BLaER1 (cell line): ENCODE data around the gene KCTD17.

Experiments
- H3K27ac ChIP-seq: shearing (Covaris generic); formaldehyde crosslinking; 2 replicates; pipeline ENCODE4 v1.8.1; 2022
- H3K27me3 ChIP-seq: shearing (Covaris generic); formaldehyde crosslinking; 2 replicates; pipeline ENCODE4 v1.8.1; 2022
- H3K36me3 ChIP-seq: shearing (Covaris generic); formaldehyde crosslinking; 2 replicates; pipeline ENCODE4 v1.8.1; 2022
- H3K4me1 ChIP-seq: shearing (Covaris generic); formaldehyde crosslinking; 2 replicates; pipeline ENCODE4 v1.8.1; 2022
- H3K4me2 ChIP-seq: shearing (Covaris generic); formaldehyde crosslinking; 2 replicates; pipeline ENCODE4 v1.8.1; 2022
- H3K4me3 ChIP-seq: shearing (Covaris generic); formaldehyde crosslinking; 2 replicates; pipeline ENCODE4 v1.8.1; 2022
- H3K9ac ChIP-seq: shearing (Covaris generic); formaldehyde crosslinking; 2 replicates; pipeline ENCODE4 v1.8.1; 2022
- H3K9me3 ChIP-seq: shearing (Covaris generic); formaldehyde crosslinking; 2 replicates; pipeline ENCODE4 v1.8.1; 2022
- H4K20me1 ChIP-seq: shearing (Covaris generic); formaldehyde crosslinking; 2 replicates; pipeline ENCODE4 v1.8.1; 2022
- Cebpa-rat ChIP-seq: shearing (Covaris generic); IDR thresholded peaks from 2 replicates; pipeline ENCODE4 v1.8.1; 2022

The KCTD17 gene

GRCh38 chr22:37012262-37012904 lies 39.2 kb upstream of the KCTD17 start:
- Histone ChIP-seq H3K27ac (no peak overlapping the region; the same call in 1 of the 2 replicates), H3K36me3 (peaks cover 27% of the 10 kb centered on the region; the same call in 1 of the 2 replicates), H3K27me3 (no peaks in the 10 kb centered on the region), H4K20me1 (peaks cover 26% of the 10 kb centered on the region; the same call in 1 of the 2 replicates), H3K4me3 (no peak overlapping the region), H3K4me1 (peaks cover 29% of the 10 kb centered on the region), H3K9ac (no peak overlapping the region), H3K4me2 (no peak overlapping the region), H3K9me3 (no peaks in the 10 kb centered on the region)
- TF ChIP-seq Cebpa-rat = no peak

- peaks cover 29% of the 10 kb centered on the region for H3K4me1 ChIP-seq
- no peaks in the 10 kb centered on the region for H3K9me3 ChIP-seq
- H3K27me3 ChIP-seq = no peaks in the 10 kb centered on the region
- no peak overlapping the region for H3K9ac ChIP-seq
- peaks cover 33% of the 10 kb centered on the region; the same call in 1 of the 2 replicates for H3K36me3 ChIP-seq
- no peak overlapping the region for H3K4me2 ChIP-seq
- no peak overlapping the region for H3K4me3 ChIP-seq
- H3K27ac ChIP-seq = no peak overlapping the region
- H4K20me1 ChIP-seq = peaks cover 32% of the 10 kb centered on the region; the same call in 1 of the 2 replicates
- no peak for TF ChIP-seq Cebpa-rat
Observed at GRCh38 chr22:37012956-37013355, 38.6 kb upstream of the KCTD17 start.

DNA sequence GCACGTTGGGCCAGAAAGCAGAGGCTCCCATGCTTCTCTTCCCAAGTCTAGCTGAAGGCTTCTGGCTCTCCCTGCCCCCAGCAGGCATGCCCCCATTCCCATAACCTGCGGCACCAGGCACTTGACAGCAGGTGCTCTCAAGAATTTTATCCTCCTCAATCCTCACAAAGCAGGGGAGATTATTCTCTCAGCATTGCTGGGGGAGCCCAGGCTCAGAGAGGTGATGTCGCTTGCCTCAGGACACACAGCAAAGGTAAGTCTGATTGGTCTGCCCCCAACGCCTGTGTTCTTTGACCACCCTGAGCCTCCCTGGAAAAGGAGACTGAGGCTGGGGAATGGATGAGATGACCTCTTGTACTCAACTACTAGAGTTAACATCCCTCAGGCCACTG lies 37.1 kb upstream of the KCTD17 start:
- Histone ChIP-seq H3K9me3 (no peaks in the 10 kb centered on the region), H3K4me2 (no peak overlapping the region), H3K4me1 (peaks cover 25% of the 10 kb centered on the region), H4K20me1 (peaks cover 40% of the 10 kb centered on the region; the same call in 1 of the 2 replicates), H3K9ac (no peak overlapping the region), H3K36me3 (peaks cover 36% of the 10 kb centered on the region; the same call in 1 of the 2 replicates), H3K27ac (no peak overlapping the region), H3K27me3 (no peaks in the 10 kb centered on the region), H3K4me3 (no peak overlapping the region)
- no peak for TF ChIP-seq Cebpa-rat

- Histone ChIP-seq H3K4me3 (no peak overlapping the region), H3K27me3 (no peaks in the 10 kb centered on the region), H3K4me2 (no peak overlapping the region), H3K9ac (no peak overlapping the region), H3K27ac (no peak overlapping the region), H3K4me1 (peaks cover 25% of the 10 kb centered on the region), H3K9me3 (no peaks in the 10 kb centered on the region), H3K36me3 (peaks cover 36% of the 10 kb centered on the region; the same call in 1 of the 2 replicates), H4K20me1 (peaks cover 40% of the 10 kb centered on the region; the same call in 1 of the 2 replicates)
- TF ChIP-seq Cebpa-rat = no peak
Observed at GRCh38 chr22:37014835-37015586, 36.5 kb upstream of the KCTD17 start.

- Histone ChIP-seq H3K36me3 (peaks cover 35% of the 10 kb centered on the region; the same call in 1 of the 2 replicates), H3K4me2 (no peak overlapping the region), H3K4me3 (no peak overlapping the region), H3K9ac (no peak overlapping the region), H4K20me1 (peaks cover 40% of the 10 kb centered on the region; the same call in 1 of the 2 replicates), H3K4me1 (peaks cover 28% of the 10 kb centered on the region), H3K27ac (no peak overlapping the region), H3K9me3 (no peaks in the 10 kb centered on the region), H3K27me3 (no peaks in the 10 kb centered on the region)
- TF ChIP-seq Cebpa-rat = no peak
Observed at GRCh38 chr22:37015587-37015878, 36.0 kb upstream of the KCTD17 start.

GRCh38 chr22:37016134-37016910 lies 35.2 kb upstream of the KCTD17 start:
- no peak for TF ChIP-seq Cebpa-rat
- H4K20me1 ChIP-seq = peaks cover 40% of the 10 kb centered on the region; the same call in 1 of the 2 replicates
- H3K4me1 ChIP-seq = peaks cover 36% of the 10 kb centered on the region
- no peak overlapping the region for H3K27ac ChIP-seq
- H3K27me3 ChIP-seq = no peaks in the 10 kb centered on the region
- peak overlapping the region; percentile 12; the same call in 1 of the 2 replicates for H3K9ac ChIP-seq
- peak overlapping the region; percentile 97; the same call in 1 of the 2 replicates for H3K4me2 ChIP-seq
- peaks cover 27% of the 10 kb centered on the region; the same call in 1 of the 2 replicates for H3K36me3 ChIP-seq
- no peaks in the 10 kb centered on the region for H3K9me3 ChIP-seq
- H3K4me3 ChIP-seq = no peak overlapping the region

DNA sequence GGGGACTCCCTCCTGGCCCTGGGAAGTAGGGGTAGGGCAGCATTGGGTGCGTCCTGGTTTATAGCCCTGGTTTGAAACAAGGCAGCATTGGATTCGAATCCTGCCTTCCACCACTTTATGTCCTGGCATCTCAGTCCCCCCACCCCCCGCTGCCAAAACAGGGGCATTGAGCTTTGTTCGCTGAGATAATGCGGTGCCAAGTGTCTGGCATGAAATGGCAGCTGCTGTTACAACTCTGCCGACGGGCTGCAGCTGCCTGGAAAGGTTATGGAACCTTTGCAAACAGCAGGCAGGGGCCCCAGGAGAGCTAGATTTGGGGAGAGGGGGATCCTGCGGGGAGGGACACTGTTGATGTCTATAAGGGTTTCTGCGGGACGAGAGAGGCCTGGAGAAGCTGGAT lies 34.2 kb upstream of the KCTD17 start:
- Histone ChIP-seq H3K4me3 (no peak overlapping the region), H3K27me3 (no peaks in the 10 kb centered on the region), H3K4me1 (peaks cover 46% of the 10 kb centered on the region), H3K4me2 (peak overlapping the region; percentile 97), H3K27ac (no peak overlapping the region), H3K9ac (peak overlapping the region; percentile 12; the same call in 1 of the 2 replicates), H3K36me3 (peaks cover 28% of the 10 kb centered on the region; the same call in 1 of the 2 replicates), H3K9me3 (no peaks in the 10 kb centered on the region), H4K20me1 (peaks cover 49% of the 10 kb centered on the region)
- no peak for TF ChIP-seq Cebpa-rat

DNA sequence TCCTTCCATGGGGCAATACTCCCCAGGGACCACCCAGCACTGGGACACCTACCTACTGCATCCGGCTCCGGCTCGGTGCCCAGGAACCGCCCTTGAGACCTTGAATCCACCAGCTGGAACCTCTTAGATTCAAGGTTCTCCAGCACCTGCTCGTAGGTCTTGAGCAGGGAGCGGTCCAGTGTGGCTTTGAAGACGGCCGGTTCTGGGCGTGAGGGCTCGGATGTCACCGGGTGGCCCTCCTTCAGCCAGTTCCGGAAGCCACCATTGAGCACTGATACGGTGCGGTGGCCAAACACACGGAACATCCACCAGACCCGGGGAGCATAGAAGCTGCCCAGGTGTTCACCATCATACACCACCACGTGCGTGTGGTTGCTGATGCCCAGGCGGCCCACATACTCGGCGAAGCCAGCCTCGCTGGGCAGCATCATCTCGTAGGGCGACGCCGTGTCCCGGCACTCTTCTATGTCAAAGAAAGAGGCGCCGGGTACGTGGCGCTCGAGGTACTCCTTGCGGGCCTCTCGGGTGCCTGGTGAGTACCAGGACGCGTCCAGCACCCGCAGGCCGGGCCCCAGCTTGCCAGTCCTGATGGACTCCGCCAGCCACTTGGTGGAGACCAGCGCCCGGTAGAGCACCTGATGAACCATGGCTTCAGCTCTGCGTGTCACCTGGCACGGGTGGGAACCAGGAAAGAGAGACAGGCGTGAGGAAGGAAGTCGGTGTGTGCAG lies 33.3 kb upstream of the KCTD17 start:
- no peaks in the 10 kb centered on the region for H3K27me3 ChIP-seq
- peak overlapping the region; percentile 97 for H3K9ac ChIP-seq
- peak overlapping the region; percentile 99 for H3K27ac ChIP-seq
- H3K4me2 ChIP-seq = peak overlapping the region; percentile 97
- H3K36me3 ChIP-seq = peaks cover 35% of the 10 kb centered on the region
- no peak for TF ChIP-seq Cebpa-rat
- peaks cover 50% of the 10 kb centered on the region for H3K4me1 ChIP-seq
- H4K20me1 ChIP-seq = peaks cover 58% of the 10 kb centered on the region
- H3K9me3 ChIP-seq = no peaks in the 10 kb centered on the region
- H3K4me3 ChIP-seq = peak overlapping the region; percentile 88

DNA sequence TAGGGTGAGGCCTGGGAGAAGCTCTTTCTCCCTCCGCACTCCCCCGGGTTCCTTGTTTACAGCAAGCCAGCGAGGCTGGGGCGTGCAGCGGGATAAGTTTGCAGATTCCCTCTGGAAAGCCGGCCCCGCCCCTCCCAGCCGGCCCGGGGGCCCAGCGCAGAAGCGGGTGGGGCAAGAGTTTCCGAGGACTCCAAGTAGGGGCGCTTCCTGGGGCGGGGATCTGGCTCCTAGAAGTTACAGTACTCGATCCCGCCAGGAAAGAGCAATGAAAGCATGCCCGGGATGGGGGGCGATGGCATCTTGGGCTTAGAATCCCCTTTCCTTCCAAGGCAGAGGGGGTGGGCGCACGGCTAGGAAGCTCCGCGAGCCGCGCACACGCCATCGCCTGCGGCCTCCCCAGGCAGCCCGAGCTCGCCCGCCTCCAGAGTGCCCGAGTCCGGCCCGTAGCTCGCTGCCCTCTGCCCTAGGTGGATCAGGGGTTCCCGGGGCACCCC lies 32.7 kb upstream of the KCTD17 start:
- Histone ChIP-seq H3K27me3 (no peaks in the 10 kb centered on the region), H3K4me3 (peak overlapping the region; percentile 88), H4K20me1 (peaks cover 64% of the 10 kb centered on the region), H3K4me1 (peaks cover 50% of the 10 kb centered on the region), H3K9ac (peak overlapping the region; percentile 97), H3K9me3 (no peaks in the 10 kb centered on the region), H3K27ac (peak overlapping the region; percentile 99), H3K36me3 (peaks cover 41% of the 10 kb centered on the region), H3K4me2 (peak overlapping the region; percentile 97)
- no peak for TF ChIP-seq Cebpa-rat
